Left lung (tissue), 10 donors: Measurements from ENCODE around the gene CEP162. TPM values are rescaled to one million over a fixed set of nuclear protein-coding genes. Genes with fewer than 3 reads are reported as not detected.
"Not testable (repeated sequence)": the region's sequence is repeated elsewhere in the genome, so short reads cannot be mapped to it uniquely, and the experiment has no call there.

ENCODE experiments used
- ATAC-seq: fragments of 200-7000 bp; cut with Tn5 transposase; one replicate; pipeline ENCODE4 v1.9.1; 2020; ENCODE audit warnings: moderate library complexity
- DNase-seq, 4 donors: peaks; one replicate each; pipeline ENCODE4 v3.0.0-alpha.2; 2013 to 2020
- H3K27ac ChIP-seq, 2 donors: fragments of 200-600 bp; sonication (generic) in 1 of 2; one replicate each; pipeline versions ENCODE4 v1.5.0 to v1.8.0; 2020 to 2021
- H3K27me3 ChIP-seq, 2 donors: fragments of 200-600 bp; sonication (generic) in 1 of 2; one replicate each; pipeline versions ENCODE4 v1.5.0 to v1.8.0; 2020 to 2021
- H3K36me3 ChIP-seq, 2 donors: fragments of 200-600 bp; sonication (generic) in 1 of 2; one replicate each; pipeline versions ENCODE4 v1.5.0 to v1.8.0; 2020 to 2021
- H3K4me1 ChIP-seq, 2 donors: fragments of 200-600 bp; one replicate each; pipeline ENCODE4 v1.8.0; 2021
- H3K4me3 ChIP-seq, 2 donors: fragments of 200-600 bp; sonication (generic) in 1 of 2; one replicate each; pipeline versions ENCODE4 v1.5.0 to v1.8.0; 2020 to 2021; ENCODE audit warnings: mild to moderate bottlenecking in 1 of 2
- H3K9me3 ChIP-seq, 2 donors: fragments of 200-600 bp; sonication (generic) in 1 of 2; one replicate each; pipeline versions ENCODE4 v1.5.0 to v1.8.0; 2020 to 2021
- CTCF ChIP-seq, 2 donors: fragments of 200-600 bp; sonication (generic) in 1 of 2; IDR thresholded peaks; one replicate each; pipeline versions ENCODE4 v1.5.0 to v1.8.0; 2021; ENCODE audit warnings: antibody characterized with exemption in 2 of 2
- intact Hi-C, 2 donors: fragments of 100-400 bp; cut with DNase I; formaldehyde crosslinking; loops; one replicate each; pipeline versions ENCODE4 v1.11.2 to v1.14.2; 2022
- polyA plus RNA-seq, 6 donors: library from polyadenylated mRNA; unstranded; fragments of 120-200 nt; gene quantifications; one replicate each; pipeline ENCODE4 v1.2.1, GENCODE V29; 2013; ENCODE audit not compliant: insufficient read length in 6 of 6
- total RNA-seq, 2 donors: library from RNA; stranded (reverse); fragmentation: NEBNext Ultra II Directional; extraction: Animal tissue kit (Norgen Biotek cat#: 25700); gene quantifications; one replicate each; pipeline ENCODE4 v1.2.1, GENCODE V29; 2021
- donor health status: DM: no; HTN: yes; CAD: no.
- donor health status: DM: no; HTN: no; CAD: no.

CEP162 gene
- total and polyA plus RNA-seq, 8 donors, result 9.7 to 26.4 (median 19.3) TPM

GRCh38 chr6:84137051-84137375 is 90.4 kb downstream of the CEP162 start:
- peaks cover 0 to 45% of the 10 kb centered on the region in 2 donors for H3K36me3 ChIP-seq
- DNase-seq, result peak in 1 of 4 donors; percentile 19
- no peaks in the 10 kb centered on the region for H3K4me1 ChIP-seq
- ATAC-seq, result no peak
- H3K27me3 ChIP-seq, result no peaks in the 10 kb centered on the region
- H3K27ac ChIP-seq, result no peak overlapping the region
- no peak for TF ChIP-seq CTCF (IDR thresholded peaks at IDR 0.05)
- no peak overlapping the region for H3K4me3 ChIP-seq
- intact Hi-C loops, result no loop called here
- H3K9me3 ChIP-seq, result peaks cover 0 to 12% of the 10 kb centered on the region in 2 donors

GRCh38 chr6:84136364-84137050 is 90.9 kb downstream of the CEP162 start:
- DNase-seq (no peak), ATAC-seq (no peak)
- no peak for TF ChIP-seq CTCF (IDR thresholded peaks at IDR 0.05)
- Histone ChIP-seq H3K27ac (no peak overlapping the region), H3K9me3 (peaks cover 0 to 12% of the 10 kb centered on the region in 2 donors), H3K27me3 (no peaks in the 10 kb centered on the region), H3K4me1 (no peaks in the 10 kb centered on the region), H3K36me3 (peaks cover 0 to 45% of the 10 kb centered on the region in 2 donors), H3K4me3 (no peak overlapping the region)
- intact Hi-C loops, result no loop called here

- intact Hi-C loops, result no loop called here
- H3K9me3 ChIP-seq, result peaks cover 0 to 12% of the 10 kb centered on the region in 2 donors
- no peak overlapping the region for H3K27ac ChIP-seq
- ATAC-seq (no peak), DNase-seq (no peak)
- H3K4me3 ChIP-seq, result no peak overlapping the region
- H3K4me1 ChIP-seq, result no peaks in the 10 kb centered on the region
- no peaks in the 10 kb centered on the region for H3K27me3 ChIP-seq
- TF ChIP-seq CTCF (IDR thresholded peaks at IDR 0.05), result no peak
- peaks cover 0 to 38% of the 10 kb centered on the region in 2 donors for H3K36me3 ChIP-seq
Measured at GRCh38 chr6:84135291-84135690, 92.2 kb downstream of the CEP162 start.

GRCh38 chr6:84133385-84133784 is 94.1 kb downstream of the CEP162 start:
- H3K27ac ChIP-seq, intact Hi-C loops, H3K4me1 ChIP-seq, H3K27me3 ChIP-seq, H3K4me3 ChIP-seq, ATAC-seq: not testable (repeated sequence)
- peak in 1 of 4 donors; percentile 51 for DNase-seq
- peaks cover 0 to 28% of the 10 kb centered on the region in 2 donors for H3K36me3 ChIP-seq
- H3K9me3 ChIP-seq, result peaks cover 0 to 14% of the 10 kb centered on the region in 2 donors

- ATAC-seq, H3K4me1 ChIP-seq, H3K4me3 ChIP-seq, DNase-seq, H3K27ac ChIP-seq, H3K27me3 ChIP-seq, intact Hi-C loops: not testable (repeated sequence)
- Histone ChIP-seq H3K36me3 (peaks cover 0 to 42% of the 10 kb centered on the region in 2 donors), H3K9me3 (peaks cover 0 to 14% of the 10 kb centered on the region in 2 donors)
Measured at GRCh38 chr6:84129588-84129987, 97.9 kb downstream of the CEP162 start.

- H3K27me3 ChIP-seq, result no peaks in the 10 kb centered on the region
- no peak for TF ChIP-seq CTCF (IDR thresholded peaks at IDR 0.05)
- peaks cover 0 to 29% of the 10 kb centered on the region in 2 donors for H3K36me3 ChIP-seq
- H3K4me1 ChIP-seq, result no peaks in the 10 kb centered on the region
- DNase-seq (no peak), ATAC-seq (no peak)
- H3K27ac ChIP-seq, result no peak overlapping the region
- intact Hi-C loops, result no loop called here
- H3K9me3 ChIP-seq, result no peaks in the 10 kb centered on the region
- no peak overlapping the region for H3K4me3 ChIP-seq
Measured at GRCh38 chr6:84123186-84123585, 104.3 kb downstream of the CEP162 start.
